Retina (tissue), 1 donor: ENCODE data around the gene MYLK.
A peak's percentile ranks its signal among the peaks of the same experiment; 100 is the strongest.

Source experiments
- DNase-seq: peaks from one replicate; pipeline ENCODE4 v3.0.0-alpha.2; 2016

The MYLK gene

DNA sequence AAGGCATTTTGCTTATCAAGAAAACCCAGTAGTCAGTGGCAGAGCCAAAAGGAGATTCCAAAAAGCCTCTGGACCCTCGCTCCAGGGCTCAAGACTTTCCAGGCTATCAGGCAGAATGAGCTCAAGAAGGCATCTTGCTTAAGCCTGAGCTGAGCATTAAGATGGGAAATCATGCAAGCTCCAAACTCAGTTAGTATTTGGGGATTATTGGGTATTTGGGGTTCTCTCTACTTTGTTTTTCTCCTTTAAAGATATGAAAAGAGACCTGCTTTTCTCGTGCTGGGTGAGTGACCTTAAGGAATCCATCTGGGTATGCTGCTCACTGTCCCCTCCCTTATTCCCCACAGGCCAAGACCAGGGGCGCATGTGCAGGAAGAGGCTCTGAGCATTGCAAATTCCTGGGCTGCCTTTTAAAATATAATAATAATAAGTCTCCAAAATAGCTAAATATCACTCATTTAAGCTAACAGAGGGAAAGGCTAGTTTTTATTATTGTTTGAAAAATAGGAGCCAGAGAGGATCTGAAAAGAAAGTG is 223.9 kb downstream of the MYLK start:
- no peak for DNase-seq

DNA sequence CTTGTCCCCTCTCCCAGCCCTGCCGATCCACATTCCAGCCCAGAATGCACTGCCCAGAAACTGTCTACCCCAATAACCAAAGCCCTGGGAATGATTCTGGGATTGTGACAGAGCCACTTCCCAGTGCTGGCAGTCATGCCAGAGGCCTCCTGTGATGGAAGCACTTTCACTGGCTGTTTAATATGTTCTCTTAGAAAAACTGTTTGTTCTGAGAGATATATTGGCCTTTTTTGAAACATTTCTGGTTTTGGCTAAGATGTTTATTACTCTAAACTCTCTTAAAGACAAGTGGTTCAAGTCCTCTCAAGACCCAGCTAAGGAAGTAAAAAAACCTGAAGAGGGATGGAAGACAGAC is 225.3 kb downstream of the MYLK start:
- DNase-seq = no peak

DNA sequence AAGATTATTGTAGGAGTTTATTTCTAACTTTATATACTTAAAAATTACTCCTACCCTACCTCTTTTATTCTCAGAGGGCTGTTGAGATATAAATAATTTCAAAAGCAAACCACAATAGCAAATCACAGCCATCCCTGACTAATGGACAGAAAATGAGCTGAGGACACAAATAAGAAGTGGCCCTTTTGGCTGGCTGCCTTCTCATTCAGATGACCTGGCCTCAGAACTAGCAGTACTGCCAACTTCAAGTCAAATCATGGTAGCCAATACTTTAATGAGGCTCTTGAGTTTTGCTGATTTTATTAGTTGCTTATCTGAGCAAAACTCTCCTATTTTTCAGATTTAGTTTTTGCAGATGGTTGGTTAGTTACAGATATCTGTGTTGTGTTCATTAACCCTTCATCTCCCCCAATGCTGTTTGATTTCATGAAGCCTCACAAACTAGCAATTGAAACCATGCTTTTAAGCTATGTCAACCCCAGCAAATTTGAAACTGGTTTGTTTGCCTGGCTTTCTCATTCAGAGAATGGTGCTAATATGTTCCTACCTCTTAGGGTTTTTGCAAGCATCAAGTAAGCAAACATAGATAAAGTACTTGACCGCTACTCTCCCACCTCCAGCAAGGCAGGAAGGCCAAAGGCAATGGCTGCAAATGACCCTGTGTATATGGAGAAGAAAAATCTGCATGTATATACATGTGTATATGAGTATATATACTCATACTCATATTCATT is 225.8 kb downstream of the MYLK start:
- DNase-seq = no peak

DNA sequence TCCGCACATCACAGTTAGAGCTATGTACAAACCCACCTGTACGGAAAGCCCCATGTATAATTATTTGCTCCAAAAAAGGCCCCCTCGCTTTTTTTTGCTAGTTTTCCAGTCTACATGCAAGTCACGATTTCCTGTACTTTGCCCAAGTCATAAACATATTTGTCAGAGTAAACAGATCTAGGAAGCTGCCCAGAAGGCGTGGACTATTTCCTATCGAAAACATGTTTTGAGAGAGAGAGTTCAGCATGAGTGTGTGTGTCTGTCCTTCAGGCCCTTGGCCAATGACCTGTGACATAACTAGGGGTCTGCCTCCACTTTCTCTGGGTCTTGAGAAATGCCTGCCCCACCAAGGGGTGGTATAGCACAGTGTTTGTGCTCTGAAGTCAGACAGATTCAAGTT is 226.6 kb downstream of the MYLK start:
- DNase-seq = no peak

DNA sequence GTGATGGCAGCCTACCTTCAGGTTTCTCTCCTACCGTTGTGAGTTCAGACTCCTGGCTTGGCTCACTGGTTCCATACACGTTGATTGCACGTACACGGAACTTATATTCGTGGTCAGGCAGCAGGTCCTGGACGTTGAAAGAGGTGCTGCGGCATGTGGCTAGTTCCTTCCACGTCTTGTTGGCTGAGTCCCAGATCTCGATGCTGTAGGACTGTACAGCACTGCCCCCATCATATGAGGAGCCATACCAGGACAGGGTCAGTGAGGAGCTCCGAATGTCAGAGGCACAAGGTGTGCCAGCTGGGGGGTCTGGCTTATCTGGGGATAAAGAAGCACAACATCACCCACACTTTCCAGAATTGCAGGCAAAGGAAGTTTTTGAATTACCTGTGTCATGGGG is 227.0 kb downstream of the MYLK start:
- DNase-seq = no peak

DNA sequence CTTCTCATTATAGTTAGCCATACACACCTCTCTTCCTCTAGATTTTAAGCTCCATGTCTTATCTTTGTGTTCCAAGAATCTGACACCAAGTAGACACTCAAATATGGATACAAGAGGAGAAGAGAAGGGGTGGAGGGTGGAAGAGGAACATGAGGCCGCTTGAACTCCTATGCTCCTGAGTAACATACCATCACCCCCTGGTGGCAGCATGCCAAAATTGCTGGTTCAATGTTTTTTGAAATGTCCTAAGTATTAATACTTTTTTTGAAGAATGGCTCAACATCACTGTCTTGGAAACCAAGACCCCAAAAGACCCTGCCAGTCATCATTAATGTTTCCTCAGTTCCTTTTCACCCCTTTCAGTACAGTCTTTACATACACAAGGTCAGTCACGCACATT is 227.4 kb downstream of the MYLK start:
- no peak for DNase-seq

DNA sequence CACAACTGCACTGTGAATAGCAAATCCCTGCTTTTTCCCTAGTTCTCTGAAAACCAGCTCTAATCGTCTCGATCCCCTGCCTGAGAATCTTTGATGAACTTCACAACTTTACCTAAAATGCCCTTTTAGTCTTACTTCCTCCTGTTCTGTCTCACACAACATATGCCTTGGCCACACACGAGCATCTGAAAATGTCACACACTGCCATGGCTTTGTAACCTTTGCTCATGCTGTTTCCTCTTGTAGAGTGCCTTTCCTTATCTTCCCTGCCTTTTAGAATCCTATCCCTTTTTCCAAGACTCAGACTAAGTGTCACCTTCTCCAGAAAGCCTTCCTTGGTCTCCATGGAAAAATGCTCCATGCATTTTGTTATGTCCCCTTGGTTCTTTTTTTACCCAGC is 227.9 kb downstream of the MYLK start:
- DNase-seq = no peak

DNA sequence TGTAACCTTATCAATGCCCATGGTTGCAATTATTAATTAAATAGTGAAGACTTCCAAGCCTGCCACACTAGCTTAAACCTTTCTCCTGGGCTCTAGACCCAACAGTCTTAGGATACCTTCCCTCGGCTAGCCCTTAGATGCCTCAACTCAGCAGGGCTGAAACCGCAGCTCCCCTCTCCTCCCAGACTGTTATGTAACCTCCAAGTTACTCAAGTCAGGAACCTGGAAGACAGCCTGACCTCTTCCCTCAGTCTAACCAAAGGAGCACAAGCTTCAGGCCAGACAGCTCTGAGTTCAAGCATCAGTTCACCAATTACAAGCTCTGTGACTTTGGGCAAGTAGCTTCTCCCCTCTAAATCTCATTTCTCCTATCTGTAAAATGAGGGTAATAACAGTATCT is 228.7 kb downstream of the MYLK start:
- no peak for DNase-seq

DNA sequence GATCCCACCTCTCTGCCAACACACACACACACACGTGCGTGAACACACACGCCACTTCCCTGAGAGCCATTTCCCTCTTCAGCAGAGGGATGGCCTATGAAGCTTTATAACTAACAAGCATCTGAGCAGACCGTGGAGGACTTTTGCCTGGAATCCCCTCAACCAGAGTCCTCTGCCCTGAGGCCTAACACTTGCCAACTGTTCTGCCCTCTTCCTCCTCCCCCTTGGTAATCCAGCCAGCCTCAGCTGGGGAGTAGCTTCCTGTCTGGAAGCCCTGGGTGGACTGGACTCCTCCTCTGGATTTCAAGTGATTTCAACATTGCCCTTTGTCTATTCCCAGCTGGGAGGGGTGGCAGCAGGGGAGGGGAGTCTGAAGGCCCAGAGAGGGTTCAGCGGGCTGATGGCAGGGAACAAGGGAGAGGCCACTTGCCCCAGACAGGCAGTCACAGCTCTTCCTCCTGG is 230.9 kb downstream of the MYLK start:
- peak; percentile 59 for DNase-seq

DNA sequence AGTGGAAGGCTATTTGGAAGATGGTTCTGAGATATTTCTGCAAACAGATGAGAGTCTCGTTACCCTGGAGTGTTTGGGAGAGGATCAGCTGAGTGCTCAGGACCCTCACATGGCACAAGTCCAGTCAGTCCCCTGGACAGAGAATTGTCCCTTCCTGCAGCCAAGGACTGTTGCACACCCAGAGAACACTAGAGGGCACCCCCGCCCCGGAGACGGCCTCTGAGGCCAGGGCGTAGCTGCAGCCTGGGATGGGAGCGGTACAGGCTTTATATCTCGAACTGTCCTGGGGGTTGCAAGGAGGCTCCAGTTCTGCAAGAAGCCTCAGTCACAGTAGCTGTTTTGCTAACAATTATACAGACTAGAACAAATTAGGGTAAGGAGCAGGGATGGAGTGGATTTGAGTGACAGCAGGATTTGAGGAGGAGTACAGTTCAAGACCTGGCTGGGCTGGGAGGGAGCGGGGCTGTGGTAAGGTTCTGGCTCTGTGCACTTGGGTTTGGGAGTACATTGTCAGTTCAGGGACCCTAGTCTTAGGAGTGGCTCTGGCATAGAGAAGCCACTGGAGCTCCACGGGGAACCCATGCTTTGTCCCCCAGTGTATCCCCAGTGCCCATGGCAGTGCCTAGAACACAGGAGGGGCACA is 231.7 kb downstream of the MYLK start:
- DNase-seq = peak; percentile 89

DNA sequence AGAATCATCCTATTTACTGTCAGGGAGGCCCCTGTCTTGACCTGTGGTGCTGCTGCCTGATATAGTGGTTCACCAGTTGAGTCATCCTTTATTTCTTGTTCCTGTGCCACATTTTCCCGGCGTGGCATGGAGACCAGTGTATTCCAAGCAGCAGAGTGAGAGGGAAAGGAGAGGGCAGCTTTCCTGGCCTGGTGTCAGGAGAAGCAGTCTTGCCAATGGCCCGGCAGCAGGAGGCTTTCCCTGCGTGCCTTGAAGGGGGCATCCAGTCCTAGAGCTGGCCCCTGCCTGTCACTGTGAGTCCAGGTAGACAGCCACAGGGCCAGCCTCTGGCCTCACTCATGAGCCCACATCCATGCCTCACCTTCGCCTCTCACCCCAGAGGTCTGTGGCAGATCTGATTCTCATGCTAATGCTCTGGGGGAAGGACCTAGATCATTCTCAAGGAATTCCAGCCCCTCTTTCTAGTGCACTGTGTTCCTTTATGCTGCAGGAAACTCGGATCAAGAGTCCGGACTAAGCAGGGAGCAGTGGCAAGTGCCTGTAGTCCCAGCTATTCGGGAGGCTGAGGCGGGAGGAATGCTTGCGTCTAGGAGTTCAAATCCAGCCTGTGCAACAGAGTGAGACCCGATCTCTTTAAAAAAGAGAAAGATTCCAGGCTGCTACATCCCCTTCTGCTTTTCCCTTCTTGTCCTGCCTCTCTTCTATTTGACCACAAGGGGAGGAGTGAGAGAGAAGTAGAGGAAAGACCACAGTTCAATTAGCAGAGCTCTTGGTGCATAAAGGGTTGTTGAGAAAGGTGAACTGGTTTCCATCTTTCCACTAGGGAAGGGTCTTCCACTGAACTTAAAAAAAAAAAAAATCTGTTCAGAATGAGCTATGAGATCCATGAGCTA is 232.4 kb downstream of the MYLK start:
- DNase-seq = no peak

DNA sequence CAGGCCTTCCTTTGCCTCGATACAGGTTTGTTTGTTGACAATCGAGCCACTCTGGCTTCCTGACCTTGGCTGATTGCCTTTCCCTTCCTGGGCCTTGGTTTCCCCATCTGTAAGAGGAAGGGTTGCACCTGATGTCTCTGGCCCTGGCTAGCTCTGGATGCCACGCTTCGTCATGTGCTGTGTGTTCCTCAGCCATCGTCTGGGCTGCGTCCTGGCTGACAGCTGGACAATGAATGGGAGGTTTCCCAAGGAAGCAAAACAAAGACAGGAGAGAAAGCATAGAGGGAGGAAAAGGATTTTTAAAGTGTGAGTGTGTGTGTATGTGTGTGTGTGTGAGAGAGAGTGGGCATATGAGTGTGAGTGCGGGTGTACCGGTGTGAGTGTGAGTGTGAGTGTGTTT is 234.0 kb downstream of the MYLK start:
- no peak for DNase-seq

DNA sequence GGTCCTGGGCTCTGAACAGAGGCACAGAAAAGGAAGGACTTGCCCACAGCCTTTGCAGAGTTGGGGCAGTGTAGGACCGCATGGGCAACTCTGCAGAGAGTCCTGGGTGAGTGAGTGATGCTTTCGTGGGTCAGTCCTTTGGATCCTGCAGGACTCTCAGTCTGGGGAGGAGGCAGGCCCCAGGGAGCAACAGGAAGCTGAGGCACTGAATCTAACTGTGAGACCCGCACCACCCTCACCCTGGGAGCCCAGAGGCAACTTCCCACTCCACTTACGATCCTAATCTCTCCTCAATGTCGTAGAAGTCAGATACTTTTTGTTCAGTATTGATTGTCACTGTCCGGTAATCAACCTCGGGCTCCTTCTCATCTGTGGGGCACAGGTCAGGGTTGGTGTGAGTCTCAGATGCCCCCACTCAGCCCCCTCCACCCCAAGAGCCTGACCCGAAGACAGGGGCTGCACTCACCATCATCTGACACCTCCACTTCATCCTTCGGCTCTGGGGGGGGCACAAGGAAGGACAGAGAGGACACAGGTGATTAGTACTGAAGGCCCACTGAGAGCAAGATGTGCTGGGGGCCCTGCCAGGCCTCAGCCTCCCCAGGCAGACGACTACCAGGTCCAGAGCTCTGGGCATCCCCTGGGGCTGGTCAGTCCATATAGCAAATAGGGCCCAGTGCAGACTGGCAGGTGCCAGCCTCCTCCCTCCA is 235.3 kb downstream of the MYLK start:
- no peak for DNase-seq

DNA sequence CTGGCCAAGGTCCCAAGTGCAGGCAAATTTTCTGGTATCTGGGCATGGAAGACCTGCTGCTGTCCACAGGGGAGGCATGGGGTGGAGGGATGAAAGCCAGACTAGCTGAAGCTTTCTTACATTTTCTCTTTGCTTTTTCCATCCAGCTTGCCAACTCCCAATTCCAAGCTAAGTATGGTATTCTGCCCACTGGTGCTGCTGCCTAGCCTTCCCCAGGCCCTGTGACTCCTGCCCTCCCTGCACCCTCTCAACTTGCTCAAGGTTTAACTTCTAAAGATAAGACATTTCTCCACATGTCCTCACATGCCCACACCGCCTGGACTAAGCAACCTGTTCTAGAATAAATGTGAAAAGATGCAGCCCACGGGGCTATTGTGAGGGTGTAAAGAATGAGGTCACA is 239.8 kb downstream of the MYLK start:
- DNase-seq = no peak

DNA sequence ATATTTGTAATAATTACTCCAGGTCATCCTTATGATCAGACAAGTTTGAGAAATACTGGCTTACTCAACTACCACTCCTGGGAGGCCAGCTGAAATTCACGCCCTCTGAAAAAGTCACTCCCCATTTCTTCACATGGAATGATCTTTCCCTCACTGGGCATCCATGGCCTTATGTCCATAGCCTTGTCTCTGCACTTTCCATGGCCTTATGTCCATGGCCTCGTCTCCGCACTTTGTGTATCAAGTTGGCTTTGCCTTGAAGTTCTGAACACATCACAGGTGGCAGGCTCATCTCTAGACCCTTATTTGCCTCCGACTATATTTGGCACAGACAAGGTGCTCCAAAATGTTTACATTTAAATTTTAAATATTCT is 241.2 kb downstream of the MYLK start:
- DNase-seq = no peak

DNA sequence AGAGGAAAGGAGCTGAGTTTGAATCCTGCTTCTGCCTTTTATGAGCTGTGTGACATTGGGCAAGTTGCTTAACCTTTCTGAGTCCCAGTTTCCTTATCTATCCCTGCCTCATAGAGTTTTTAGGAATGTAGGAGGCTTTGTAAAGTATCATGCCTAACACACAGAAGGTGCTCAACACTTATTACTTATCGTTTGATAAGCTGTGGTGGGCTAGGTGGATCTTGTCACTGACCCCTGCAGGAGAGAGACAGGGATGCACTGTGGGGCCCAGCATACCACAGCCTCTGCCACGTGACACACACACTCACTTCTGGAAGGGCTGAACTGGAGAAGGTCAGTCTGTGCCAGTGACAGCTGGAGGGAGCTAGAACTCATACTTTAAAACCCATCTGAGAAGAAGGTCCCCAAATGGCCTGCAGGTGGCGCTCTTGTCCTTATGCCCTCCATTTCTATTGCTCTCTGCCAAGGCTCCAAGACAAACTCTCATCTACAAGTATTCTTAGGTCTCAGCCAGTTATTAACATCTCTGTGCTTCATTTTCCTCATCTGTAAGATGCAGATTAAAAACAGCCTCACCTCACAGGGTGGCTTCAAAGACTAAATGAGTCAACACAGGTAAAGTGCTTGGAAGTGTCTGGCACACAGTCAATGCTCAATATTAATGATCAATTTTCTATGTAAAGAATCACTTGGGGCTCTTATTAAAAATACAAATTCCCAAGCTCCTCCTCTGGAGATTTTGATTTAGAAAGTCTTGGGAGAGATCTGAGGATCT is 241.8 kb downstream of the MYLK start:
- DNase-seq = peak; percentile 65

DNA sequence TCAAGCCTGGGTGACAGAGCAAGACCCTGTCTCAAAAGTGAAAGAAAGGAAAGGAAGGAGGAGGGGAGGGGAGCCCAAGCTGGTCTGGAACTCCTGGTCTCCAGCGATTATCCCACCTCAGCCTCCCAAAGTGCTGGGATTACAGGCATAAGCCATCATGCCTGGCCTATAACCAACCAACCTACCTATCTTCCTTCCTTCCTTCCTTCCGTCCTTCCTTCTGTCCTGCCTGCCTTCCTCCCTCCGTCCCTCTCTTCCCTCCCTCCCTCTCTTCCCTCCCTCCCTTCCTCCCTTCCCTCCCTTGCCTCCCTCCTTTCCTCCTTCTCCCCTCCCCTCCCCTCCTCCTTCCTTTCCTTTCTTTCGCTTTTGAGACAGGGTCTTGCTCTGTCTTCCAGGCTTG is 242.6 kb downstream of the MYLK start:
- no peak for DNase-seq

DNA sequence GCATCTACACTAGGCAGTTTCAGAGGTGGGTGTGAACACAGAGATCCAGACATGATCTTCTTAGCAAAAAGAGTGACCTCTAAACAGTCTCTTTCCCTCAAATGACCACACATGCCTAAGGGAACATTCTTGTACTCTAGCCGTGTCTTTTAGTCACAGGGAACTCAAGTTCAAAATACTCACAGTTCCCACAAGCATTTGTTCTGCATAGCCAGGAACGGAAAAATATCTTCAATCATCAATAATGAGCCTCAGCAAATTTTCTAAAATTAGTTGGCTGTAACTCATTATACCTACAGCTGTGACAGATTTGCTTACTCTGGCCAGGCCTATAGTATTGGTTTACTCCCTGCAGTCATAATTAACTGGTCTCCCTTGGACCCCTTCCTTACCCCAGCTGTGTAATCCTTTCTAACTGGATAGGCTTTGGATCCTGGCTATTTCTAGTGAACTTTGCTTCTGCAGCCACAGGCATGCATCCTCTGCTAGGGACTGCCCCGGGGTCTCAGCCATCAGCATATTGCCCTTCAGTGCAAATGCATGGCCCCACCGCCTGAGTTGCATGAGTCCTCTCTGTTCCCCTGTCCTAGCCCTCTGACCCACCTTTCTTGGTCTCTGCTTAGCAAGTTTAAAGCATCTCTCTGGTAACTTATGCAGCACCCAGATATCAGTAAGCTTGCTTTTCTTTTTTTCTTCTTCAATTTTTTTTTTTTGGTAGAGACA is 243.2 kb downstream of the MYLK start:
- DNase-seq = no peak

DNA sequence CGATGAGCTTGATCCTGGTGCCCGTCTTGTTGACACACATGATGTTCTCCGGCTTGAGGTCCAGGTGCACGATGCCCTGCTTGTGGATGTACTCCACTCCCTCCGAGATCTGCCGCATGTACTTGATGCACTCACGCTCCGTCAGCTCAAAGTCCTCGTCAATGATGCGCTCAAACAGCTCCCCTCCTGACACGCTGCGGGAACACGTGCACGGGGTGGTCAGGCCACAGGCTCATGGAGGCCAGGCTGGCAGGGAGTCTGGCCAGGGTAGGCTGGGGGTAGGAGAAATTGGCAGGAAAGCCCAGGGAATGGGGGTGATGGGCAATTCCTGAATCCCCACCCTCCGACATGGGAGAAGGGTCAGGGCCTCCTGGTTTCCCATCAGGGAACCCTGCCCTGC is 243.8 kb downstream of the MYLK start:
- DNase-seq = no peak

DNA sequence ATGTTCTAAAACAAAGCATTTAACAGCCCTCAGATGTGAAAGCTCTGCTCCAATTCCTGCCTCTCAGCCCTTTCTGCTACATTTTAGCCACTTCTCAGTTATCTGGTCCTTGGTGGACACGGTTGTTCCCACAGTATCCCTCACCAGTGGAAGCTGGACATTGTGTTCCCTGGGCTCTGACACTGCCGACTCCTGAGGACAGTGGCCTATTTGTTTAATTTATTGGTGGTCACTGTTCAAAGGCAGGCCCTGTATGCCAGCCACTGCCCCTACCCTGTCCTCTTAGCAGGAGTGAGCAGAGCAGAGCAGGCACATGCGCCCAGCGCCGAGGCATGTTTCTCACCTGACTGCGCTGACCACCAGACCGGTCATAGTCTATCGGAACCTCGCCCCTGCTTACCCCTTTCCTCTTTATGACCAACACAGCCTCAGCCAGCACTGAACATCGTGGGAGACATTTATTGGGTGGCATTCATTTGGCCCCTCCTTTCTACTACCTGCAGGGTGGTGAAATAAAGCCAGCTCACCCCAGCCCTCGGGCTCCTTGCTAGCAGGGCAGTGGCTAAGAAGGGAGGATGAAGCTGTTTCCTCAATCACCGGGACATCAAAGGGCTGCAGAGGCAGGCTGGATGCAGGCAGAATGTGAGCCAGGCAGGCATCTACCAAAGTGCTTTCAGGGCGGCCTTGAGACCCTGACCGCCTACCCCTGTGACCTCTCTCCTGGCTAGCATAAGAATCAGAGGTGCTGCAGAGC is 245.0 kb downstream of the MYLK start:
- no peak for DNase-seq

DNA sequence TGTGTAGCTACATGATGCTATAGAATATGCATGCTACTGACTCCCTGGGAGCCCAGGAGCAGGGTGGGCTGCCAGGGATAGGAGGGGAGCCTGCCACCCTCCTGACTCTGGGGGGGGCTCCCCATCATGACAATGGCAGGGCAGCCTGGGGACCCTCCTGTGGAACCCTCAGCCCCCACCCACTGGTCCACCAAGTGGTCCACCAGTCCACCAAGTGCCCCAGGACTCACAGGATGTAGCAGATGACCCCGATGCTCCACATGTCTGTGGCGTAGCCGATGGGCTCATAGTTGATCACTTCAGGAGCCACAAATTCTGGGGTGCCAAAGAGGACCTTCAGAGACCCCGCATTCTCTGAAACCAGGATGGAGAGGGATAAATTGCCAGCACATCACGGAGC is 246.3 kb downstream of the MYLK start:
- no peak for DNase-seq
